ENCODE data around the gene CEP95. TPM values are rescaled to one million over a fixed set of nuclear protein-coding genes. Genes with fewer than 3 reads are reported as not detected.

CEP95 gene
- total RNA-seq, 1 experiment from 2014 or later = 63.8 TPM

GRCh38 chr17:64583038-64583437 is 76.3 kb downstream of the CEP95 start (continued):
- TF ChIP-seq E2F5 (CRISPR knock-in tag; IDR thresholded peaks at IDR 0.05) (no peak), ZNF232 (CRISPR knock-in tag; IDR thresholded peaks at IDR 0.05) (no peak), ZNF532 (CRISPR knock-in tag; IDR thresholded peaks at IDR 0.05; ENCODE audit: borderline replicate concordance) (no peak), CBFB (CRISPR knock-in tag; IDR thresholded peaks at IDR 0.05; ENCODE audit: low read depth) (no peak), IRF2 (CRISPR knock-in tag; IDR thresholded peaks at IDR 0.05; ENCODE audit: borderline replicate concordance, low read depth) (no peak)
- TF ChIP-seq, protein P1, sequence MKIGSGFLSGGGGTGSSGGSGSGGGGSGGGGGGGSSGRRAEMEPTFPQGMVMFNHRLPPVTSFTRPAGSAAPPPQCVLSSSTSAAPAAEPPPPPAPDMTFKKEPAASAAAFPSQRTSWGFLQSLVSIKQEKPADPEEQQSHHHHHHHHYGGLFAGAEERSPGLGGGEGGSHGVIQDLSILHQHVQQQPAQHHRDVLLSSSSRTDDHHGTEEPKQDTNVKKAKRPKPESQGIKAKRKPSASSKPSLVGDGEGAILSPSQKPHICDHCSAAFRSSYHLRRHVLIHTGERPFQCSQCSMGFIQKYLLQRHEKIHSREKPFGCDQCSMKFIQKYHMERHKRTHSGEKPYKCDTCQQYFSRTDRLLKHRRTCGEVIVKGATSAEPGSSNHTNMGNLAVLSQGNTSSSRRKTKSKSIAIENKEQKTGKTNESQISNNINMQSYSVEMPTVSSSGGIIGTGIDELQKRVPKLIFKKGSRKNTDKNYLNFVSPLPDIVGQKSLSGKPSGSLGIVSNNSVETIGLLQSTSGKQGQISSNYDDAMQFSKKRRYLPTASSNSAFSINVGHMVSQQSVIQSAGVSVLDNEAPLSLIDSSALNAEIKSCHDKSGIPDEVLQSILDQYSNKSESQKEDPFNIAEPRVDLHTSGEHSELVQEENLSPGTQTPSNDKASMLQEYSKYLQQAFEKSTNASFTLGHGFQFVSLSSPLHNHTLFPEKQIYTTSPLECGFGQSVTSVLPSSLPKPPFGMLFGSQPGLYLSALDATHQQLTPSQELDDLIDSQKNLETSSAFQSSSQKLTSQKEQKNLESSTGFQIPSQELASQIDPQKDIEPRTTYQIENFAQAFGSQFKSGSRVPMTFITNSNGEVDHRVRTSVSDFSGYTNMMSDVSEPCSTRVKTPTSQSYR (CRISPR knock-in tag; IDR thresholded peaks at IDR 0.05) = no peak

DNA sequence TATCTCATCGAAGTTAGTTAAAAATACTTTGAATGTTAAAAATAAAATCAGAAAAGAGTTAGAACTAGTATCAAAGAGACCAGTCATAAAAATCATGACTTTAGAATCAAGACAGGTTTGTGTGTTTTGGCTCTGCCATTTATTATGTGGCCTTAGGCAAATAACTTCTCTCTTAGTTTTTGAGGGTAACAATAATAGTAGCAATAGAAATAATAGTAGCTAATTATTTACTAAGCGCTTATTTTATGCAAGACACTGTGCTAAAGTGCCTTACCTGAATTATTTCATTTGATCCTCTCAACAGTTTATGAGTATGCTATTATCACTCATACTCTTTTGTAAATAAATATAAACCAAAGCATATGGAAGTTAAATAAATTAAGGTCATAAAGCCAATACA is 78.4 kb downstream of the CEP95 start:
- H3K27me3 Mint-ChIP-seq (ENCODE audit: low read depth) = no peaks in the 10 kb centered on the region
- no peak overlapping the region for H3K27ac Mint-ChIP-seq
- ChIA-PET CTCF (no interaction called here), POLR2A (no interaction called here)
- peaks cover 13% of the 10 kb centered on the region for H3K4me1 Mint-ChIP-seq
- H3K36me3 Mint-ChIP-seq = peaks cover 17% of the 10 kb centered on the region
- DNase-seq (ENCODE audit: low spot score) = no peak
- no peak overlapping the region for H3K4me3 Mint-ChIP-seq
- H3K9me3 Mint-ChIP-seq = no peaks in the 10 kb centered on the region
- no peak for ATAC-seq
- TF ChIP-seq ESRRA (CRISPR knock-in tag; IDR thresholded peaks at IDR 0.05; ENCODE audit: borderline replicate concordance) (no peak), GRHL2 (CRISPR knock-in tag; IDR thresholded peaks at IDR 0.05; ENCODE audit: insufficient replicate concordance, severe bottlenecking) (no peak), IRF2 (CRISPR knock-in tag; IDR thresholded peaks at IDR 0.05; ENCODE audit: borderline replicate concordance, low read depth) (no peak), NFATC4 (CRISPR knock-in tag; IDR thresholded peaks at IDR 0.05) (no peak), HMGXB4 (CRISPR knock-in tag; IDR thresholded peaks at IDR 0.05) (no peak), RELA (CRISPR knock-in tag; IDR thresholded peaks at IDR 0.05; ENCODE audit: borderline replicate concordance) (no peak), FOXP4 (CRISPR knock-in tag; IDR thresholded peaks at IDR 0.05) (no peak), STAT6 (CRISPR knock-in tag; conservative IDR thresholded peaks at IDR 0.05; ENCODE audit: low read depth) (no peak)
- TF ChIP-seq, protein P2, sequence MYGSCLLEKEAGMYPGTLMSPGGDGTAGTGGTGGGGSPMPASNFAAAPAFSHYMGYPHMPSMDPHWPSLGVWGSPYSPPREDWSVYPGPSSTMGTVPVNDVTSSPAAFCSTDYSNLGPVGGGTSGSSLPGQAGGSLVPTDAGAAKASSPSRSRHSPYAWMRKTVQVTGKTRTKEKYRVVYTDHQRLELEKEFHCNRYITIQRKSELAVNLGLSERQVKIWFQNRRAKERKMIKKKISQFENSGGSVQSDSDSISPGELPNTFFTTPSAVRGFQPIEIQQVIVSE (CRISPR knock-in tag; IDR thresholded peaks at IDR 0.05; ENCODE audit: borderline replicate concordance) = no peak
- TF ChIP-seq, protein P3, sequence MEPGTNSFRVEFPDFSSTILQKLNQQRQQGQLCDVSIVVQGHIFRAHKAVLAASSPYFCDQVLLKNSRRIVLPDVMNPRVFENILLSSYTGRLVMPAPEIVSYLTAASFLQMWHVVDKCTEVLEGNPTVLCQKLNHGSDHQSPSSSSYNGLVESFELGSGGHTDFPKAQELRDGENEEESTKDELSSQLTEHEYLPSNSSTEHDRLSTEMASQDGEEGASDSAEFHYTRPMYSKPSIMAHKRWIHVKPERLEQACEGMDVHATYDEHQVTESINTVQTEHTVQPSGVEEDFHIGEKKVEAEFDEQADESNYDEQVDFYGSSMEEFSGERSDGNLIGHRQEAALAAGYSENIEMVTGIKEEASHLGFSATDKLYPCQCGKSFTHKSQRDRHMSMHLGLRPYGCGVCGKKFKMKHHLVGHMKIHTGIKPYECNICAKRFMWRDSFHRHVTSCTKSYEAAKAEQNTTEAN (CRISPR knock-in tag; IDR thresholded peaks at IDR 0.05) = no peak
- TF ChIP-seq, protein P4, sequence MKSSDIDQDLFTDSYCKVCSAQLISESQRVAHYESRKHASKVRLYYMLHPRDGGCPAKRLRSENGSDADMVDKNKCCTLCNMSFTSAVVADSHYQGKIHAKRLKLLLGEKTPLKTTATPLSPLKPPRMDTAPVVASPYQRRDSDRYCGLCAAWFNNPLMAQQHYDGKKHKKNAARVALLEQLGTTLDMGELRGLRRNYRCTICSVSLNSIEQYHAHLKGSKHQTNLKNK (CRISPR knock-in tag; IDR thresholded peaks at IDR 0.05) = no peak
- TF ChIP-seq, protein P5, sequence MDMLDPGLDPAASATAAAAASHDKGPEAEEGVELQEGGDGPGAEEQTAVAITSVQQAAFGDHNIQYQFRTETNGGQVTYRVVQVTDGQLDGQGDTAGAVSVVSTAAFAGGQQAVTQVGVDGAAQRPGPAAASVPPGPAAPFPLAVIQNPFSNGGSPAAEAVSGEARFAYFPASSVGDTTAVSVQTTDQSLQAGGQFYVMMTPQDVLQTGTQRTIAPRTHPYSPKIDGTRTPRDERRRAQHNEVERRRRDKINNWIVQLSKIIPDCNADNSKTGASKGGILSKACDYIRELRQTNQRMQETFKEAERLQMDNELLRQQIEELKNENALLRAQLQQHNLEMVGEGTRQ (CRISPR knock-in tag; IDR thresholded peaks at IDR 0.05) = no peak

Measured in WTC11 (cell line).